Measurements from ENCODE around the gene CADM1. TPM values are rescaled to one million over a fixed set of nuclear protein-coding genes. Genes with fewer than 3 reads are reported as not detected.

Gene CADM1
- polyA plus RNA-seq, 1 donor = 22.8 TPM

DNA sequence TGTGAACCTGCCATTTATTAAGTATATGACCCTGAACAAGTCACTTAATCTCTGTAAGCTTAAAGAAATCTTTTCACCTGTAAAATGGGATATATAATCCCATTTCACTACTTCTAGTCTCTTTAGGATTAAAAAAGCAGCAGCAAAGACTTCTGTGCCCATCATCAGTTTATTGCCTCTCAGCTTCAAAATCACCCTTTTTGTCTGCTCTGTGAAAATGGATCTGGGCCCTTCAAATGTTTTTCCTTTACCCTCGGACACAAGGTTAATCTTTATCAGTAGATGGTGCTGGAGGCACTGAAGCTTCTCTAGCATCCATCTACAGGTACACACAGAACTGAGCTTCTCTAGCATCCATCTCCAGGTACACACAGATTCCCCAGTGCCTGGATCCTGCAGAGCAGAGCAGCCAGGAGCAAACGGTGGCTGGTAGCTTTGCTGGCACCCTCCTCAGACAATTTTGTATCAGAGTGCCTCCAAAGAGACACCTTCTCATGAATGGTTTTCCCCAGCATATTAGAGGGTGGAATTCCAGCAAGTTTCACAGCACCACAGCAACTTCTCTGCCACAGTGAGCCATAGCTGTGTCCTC is 56.8 kb downstream of the CADM1 start:
- DNase-seq (ENCODE audit: low read depth) = no peak

DNA sequence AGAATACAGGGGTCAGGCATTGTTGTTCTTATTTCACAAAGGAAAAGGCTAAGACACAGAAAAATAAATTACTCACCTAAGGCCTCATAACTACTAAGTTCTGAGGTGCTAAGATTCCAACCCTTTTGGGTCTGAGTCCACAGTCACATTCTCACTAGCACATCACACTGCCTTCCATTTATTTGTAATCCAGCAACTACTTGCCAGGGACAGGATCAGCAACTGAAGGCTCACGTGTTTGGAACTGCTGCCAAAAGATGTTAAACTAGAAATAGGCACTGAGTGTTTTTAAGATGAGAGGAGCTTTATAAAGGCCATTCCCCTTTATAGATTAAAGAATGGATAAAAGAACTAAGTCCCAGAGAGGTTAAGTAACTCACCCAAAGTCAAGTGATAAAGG is 58.0 kb downstream of the CADM1 start:
- no peak for DNase-seq (ENCODE audit: low read depth)

DNA sequence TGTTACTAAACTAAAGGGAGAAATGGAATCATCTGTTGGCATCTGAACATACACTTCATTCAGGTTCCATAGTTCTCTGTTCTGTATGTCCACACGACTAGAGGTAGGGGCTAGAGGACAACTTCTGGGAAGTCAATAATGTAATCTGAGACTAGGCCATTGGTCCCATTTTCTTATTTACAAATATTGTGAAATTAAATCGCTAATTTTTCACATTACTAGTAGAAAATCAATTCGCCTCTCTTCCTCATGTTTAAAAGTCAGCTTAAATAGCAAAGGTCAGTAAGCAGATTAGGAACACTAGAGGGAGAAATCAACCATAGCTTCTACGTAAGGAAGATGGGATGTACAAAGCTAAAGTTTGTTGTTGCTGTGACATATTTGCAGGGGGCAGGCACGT is 59.7 kb downstream of the CADM1 start:
- no peak for DNase-seq (ENCODE audit: low read depth)

DNA sequence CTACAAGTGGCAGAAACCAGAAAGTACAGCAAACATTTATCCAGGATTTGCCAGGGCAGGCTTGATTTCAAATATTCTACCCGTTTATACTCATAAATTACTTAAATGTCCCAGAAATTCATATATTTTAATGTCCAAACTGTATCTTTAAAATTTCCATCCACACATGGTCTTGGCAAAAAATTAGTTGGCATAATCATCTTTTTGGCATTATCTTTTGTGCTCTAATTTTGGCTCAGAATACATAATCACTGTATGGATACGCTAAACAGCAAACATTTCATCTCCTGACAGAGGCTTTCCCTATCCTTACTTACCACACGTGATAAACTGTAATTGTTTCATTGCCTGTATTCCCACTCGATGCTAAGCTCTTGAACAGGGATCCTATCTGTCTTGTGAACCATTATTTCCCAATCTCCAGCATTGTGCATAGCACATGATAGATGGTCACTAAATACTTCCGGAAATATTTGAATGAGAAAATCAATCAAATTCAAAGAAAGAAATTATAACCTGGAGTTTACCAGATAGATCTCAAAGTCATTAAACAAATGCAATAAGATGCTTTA is 64.2 kb downstream of the CADM1 start:
- DNase-seq (ENCODE audit: low read depth) = no peak

DNA sequence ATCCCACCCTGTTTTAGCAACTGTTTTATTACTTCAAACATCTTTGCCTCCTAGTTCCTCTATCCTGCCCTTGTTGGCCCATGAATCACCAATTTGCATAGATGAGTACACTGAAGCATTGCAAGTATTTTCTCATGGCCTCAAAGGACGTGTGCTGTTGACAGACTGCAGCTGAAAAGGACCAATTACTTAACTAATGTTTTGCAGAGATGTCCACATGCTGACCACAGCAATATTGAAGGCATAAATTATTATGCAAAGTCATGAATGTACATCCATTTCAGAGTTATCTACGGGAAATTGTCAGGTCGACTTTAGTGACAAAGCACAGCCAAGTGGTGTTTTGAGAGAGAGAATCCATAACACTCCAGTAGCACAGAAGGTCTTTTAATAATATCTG is 64.8 kb downstream of the CADM1 start:
- DNase-seq (ENCODE audit: low read depth) = no peak

DNA sequence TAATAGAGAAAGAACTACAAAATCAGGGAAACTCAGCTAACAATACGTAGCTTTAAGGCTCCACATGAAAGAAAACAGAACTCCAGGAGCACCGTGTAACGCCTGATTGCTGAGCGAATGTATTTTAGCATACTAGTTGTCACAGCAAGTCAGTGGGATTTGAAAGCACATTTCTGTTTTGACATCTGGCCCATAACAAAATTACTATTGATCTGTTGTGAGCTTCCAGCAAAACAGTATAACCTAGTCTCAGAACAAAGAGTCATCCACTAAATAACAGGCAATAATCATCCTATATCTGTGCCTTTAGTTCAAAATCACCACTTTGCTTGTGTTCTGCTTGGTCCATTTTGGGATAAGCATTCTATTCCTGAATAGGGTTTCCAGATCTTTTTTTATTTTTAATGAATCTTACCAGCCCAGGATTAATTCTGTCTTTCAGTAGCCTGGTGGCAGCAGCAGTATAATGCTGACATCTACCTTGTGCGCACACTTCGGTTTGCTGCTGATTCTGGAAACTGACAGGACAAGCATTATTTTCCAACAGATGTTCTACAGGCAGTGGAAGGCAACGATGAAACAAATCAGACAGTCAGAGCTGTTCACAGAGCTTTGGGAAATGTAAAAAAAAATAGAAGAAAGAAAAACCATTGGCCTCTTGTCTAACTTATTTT is 66.2 kb downstream of the CADM1 start:
- no peak for DNase-seq (ENCODE audit: low read depth)

DNA sequence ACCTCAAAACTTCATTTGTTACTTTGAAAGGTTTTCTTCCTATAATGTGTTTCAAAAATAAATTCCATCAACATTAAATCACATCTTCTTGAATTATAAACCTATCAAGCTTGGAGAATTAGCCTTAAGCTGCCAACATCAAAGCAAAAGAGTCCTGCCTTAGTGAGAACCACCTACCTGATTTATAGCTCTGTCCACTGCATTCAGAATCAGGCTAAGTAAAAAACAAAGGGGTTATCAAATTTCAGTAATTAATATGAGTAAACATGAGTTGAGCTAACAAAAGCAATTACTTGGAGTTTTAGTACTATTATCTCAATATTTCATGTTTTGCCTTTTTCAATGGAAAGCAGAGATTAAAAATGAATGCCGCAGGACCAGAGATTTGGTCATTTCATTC is 73.9 kb downstream of the CADM1 start:
- DNase-seq (ENCODE audit: low read depth) = no peak

DNA sequence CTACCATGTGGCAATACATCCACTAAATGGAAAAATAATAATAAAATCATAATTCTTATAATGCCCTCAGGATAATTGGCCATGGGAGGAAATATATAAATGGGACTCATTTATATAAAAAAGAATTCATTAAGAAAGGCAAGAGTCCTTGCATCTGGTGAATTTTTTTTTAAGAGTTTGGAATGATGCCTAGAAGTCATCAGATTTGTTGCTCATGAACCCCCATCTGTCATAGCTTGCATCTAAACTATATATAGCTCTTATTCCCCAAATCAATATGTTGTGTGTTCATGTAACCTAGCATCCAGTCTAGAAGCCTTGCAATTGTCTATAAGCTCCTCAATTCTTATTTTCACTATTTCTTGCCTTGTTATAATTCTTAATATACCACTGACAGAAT is 75.9 kb downstream of the CADM1 start:
- DNase-seq (ENCODE audit: low read depth) = no peak

DNA sequence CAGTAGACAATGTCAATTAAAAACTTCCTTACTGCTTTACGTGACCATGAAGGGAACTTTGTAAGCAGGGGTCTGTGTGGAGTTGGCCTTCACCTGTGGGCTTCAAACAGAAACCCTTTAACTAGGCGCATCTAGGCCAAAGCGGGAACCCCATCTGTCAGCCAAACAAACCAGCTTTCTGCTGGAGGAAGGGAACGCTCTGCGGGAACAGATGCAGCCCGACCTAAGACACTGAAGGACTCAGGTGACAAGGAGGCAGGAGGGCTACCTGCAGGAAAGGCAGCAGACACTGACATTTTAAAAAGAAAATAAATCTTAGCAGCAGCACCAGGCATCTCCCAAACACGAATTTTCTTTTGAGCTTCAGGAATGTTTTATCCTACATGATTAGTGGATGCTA is 78.4 kb downstream of the CADM1 start:
- DNase-seq (ENCODE audit: low read depth) = no peak

DNA sequence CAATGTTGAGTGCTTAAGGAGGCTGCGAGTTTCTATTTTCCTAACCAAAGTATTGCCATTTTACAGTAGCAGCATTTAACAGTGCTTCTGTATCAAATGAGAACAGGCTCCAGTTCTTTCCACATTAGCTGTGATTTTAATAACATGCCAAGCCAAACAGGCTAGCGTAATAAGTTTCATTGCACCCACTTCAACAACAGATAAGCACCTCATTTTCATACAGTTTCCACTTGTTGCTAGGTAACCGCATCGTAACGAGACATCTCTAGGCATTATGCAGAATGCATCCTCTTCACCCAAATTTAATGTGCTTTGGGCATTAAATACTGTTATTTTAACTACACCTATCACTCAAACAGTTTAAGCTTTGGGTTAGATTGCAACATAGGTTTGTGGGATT is 79.0 kb downstream of the CADM1 start:
- DNase-seq (ENCODE audit: low read depth) = no peak

DNA sequence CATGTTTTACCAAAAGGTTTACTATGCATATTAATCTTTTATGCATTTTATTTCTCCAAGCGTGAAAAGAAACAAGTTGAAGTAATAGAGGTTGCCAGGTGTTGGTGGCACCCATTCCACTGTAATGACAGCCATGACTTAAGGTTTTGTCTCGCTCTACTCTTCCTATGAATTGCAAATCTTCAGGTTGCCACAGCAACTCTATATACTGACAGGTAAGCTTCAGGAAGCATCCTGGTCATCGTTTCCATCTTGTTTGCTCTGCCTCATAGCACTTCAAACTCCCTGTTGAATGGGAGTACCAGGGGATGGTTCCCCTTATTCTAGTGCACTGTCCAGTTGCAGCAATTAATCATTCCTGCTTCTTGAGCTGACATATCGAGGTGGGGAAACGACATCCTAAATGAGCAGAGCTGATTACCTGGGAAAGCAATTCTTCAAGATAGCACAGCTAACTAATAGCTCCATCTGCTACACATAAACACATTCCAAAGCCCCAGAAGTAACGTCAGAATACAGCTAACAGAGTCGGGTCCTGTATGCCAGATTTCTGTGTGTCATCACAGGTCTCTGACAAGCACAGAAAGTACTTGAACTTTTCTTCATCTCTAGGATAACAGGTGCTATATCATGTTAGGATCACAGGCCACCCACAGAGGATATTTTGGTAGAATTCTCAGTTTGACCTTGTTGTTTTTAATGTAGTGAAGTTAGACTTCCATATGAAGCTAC is 80.3 kb downstream of the CADM1 start:
- DNase-seq (ENCODE audit: low read depth) = no peak

DNA sequence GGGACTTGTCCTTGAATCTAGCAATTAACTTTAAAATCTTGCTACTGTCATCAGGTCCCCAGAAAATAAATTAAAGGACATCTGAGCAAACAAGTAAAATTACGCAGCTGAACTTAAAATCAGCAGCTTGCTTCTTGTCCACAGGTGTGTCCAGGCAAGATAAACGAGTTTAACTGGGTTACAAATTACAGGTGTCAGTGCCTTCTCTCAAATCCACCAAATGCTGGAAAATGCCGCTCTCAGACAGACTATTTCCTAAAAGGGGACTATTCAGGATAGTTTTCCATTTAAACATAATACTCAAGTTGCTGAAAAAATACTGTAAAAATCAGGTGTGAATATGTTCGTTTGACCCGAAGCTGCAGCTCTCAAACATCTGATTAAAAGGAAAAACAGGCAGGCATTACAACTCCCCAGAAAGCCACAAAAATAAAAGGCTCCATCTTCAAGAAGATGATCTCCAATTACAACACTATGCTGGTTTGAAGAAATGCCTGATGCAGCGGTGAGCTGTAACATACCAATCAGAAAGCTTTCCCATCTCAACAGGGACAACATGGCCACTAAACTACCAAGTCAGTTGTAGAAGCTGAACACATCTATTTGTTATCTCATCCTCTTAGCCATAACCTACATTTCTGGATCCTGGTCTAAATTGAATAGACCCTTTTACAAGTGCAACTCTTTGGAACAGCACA is 82.1 kb downstream of the CADM1 start:
- DNase-seq (ENCODE audit: low read depth) = no peak

DNA sequence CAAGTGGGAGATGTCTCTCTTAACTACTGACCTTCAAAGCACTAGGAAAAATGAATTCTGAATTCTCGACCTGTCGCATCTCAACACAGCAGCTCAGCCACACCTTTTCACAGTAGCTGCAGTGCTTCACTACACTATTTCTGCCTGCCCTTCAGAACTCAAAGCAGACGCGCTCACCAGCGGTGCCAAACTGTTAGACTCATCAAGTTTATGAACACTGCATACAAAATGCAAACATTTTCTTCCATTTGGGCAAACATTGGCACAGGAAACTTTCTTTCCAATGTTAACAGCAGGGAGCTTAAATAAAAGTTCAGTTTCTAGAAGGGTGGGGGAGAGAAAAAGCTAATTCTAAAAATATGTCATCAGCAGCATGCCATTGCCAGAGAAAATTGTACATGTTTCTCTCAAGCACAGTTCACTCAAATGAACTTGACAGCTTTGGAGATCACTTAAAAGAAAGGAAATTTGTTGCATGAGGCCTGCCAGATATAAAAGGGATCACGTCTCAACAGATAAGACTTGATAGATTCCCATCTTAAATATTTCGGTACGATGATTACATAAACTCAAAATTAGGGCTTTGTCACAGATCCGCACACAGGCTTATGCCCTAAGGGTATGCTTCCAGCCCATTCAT is 82.7 kb downstream of the CADM1 start:
- no peak for DNase-seq (ENCODE audit: low read depth)

DNA sequence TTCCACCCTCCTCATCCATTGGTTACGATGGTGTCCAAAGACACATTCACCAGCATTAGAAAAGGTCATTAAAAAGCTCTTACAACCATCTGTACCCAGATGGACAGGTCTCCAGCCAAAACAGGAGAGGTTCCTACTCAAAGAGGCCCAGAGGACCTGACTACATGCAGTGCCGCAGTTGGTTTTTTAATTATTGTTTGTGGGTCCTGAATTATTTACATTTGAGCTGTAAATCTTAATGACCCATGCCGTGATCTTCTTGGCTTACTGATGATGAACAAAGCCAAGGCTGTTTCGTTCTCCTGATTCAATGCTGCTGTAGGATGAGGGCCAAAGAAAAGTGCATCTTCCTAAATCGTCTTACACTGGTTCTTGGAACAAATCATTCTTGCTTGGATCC is 83.7 kb downstream of the CADM1 start:
- DNase-seq (ENCODE audit: low read depth) = no peak

DNA sequence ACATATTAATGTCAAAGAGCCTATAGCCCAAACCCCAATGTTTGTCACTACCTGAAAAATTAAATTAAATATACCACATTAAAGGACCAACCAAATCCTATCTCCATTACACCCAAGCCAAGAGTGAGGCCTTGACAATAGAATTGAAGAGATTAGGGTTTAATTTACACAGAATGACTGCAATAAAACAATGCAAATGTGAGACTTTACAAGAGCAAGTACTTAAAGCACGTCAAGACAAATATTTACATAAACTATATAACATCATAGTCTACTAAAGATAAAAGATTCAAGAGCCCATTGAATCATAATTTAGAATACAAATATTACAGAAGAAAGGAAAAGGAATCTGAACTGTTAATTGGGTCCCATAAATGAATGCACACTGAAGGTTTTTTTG is 85.6 kb downstream of the CADM1 start:
- no peak for DNase-seq (ENCODE audit: low read depth)

DNA sequence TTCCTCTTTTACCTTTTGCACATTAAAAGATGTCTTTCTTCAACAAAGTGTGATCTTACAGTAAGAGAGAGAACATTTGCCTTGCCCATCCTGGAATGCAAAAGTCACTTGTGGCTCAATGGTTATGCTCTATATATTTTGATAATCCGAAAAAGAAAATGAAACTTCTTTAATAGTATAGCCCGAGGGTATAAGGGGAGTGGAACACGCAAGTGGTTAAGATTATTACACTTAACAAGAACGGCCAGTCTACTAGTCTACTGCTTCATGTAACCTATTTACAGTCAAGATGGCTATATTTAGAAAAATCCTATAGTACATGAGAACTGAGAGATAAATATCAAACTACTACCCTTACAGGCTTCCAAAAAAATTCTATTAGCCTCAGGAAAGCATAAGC is 86.1 kb downstream of the CADM1 start:
- DNase-seq (ENCODE audit: low read depth) = no peak

DNA sequence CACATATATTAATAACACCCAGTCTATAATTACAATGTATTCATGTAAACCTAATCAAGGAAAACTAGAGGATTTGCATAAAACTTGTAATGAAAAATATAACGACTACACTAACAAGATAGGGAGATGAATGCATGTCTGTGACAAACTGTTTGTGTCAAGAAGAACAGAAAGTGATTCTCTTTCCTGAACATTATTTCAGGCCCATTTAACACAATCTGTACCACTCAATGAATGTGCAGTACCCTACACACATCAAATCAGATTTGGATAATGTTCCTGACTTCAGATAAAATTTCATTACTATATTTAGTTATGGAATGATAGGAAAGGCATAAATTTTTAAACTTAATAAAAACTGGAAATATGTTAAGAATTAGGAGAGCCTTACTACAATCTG is 93.1 kb downstream of the CADM1 start:
- DNase-seq (ENCODE audit: low read depth) = no peak

DNA sequence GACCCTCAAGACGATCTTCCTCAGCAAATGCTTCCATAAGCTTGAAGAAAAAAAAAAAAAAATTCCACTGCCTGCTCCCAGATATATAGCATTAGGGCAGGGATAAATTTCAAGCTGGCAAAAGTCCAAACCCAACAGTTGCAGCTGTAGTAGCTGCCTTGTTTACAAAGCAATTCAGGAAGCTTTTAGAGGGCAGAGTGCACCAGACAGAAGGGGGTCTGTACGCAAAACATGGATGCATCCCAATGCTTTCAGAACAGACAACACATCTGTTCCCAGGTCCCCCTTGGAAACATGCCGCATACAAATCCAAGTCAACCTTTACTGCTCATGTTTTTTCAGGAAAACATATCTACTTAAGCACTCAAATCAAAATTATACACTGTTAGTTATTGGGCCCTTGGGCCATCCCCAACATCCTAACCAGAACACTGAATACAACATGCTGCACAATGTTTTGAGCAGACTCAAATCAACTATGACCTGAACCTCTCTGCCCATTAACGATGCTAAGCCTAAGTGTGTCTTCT is 94.5 kb downstream of the CADM1 start:
- no peak for DNase-seq (ENCODE audit: low read depth)

DNA sequence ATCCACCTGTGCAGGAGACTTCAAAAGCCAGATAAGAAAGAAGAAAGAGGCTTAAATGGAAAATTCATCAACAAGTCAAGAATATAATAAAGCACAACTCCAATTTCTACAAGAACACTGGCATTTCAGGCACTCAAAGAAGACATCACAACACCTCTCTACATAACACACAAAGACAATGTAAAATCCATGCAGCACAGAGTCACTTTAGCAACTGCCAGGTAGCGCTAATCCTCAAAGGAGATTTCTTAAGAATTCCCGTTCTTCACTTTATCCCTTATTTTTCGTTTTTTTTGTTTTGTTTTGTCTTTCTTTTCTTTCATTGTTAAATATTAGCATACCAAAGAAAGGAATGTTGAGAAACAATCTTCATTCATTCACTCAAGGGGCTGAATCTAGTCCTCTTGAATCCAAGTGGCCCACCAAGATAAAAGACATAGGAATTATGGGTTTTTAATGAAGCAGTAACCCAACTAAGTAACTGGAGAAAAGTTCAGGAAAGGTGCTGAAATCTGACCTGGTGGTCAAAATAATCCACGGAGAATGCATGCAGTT is 95.0 kb downstream of the CADM1 start:
- DNase-seq (ENCODE audit: low read depth) = no peak

DNA sequence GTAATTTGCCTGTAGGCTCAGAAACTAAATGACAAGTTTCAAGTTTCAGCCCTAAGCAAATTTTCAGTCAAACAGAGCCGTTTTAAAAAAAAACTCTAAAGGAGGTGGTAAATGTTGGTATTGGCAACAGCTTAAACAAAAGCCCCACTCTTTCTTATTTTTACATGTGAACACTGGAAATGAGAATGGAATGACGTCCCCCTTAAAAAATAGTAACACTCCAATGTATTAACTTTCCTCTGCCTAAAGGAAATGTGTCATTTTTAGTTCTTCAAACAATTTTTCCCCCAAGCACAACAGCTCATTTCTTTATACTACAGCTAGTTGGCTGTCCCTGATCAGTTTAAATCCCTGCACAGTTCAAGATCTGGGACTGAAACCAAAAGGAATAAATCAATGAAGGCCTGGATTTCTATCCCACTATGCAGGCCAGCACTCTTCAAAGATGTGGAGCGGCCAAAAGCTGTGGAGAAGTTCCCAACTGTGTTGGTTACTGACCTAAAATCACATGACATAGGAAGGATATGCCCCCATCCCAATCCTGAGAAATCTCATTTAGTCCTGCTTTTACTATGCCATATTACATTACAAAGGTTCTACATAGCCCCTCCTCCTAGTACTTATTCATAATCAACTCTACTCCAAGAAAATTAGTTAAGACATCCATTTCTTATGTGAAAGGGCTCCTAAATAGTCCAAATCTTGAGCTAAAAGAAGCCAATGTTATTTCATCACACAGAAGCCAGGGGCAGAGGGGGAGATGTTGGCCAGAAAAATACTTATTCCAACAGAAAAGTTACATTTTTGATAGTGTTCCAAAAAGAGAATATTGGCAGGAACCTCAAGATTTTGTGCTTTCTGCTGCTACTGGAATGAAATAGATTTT is 95.9 kb downstream of the CADM1 start:
- peak; percentile 81 for DNase-seq (ENCODE audit: low read depth)
